ENCODE results near the gene CRYBA1. TPM values are rescaled to one million over a fixed set of nuclear protein-coding genes. Genes with fewer than 3 reads are reported as not detected.

Gene CRYBA1
- total and polyA plus RNA-seq, 3 experiments from 2014 or later, result not detected

DNA sequence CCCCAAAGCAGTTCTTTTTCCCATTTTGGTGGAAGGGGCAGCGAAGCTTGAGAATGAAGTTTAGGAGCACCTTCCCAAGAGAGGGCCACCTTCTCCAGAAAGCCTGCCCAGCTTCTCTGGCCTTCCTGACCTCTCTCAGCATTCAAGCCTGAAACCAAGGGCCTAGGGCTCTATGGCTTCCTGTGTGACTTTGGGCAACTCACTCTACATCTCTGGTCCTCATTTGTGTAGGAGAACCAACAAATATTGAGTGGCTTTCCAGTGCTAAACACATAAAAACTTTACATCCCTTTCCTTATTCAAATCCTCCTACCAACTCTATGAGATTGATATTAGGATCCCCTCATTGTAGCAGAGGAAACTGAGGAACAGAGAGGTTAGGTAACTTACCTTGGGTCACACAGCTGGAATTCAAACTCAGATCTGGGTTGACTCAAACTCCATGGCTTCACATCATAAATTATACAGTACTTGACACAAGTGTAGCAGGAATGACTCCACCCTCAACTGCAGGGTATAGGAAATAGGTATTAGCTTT is 34.5 kb upstream of the CRYBA1 start:
- H3K27ac ChIP-seq (ENCODE audit: low read depth, low read length), result no peak overlapping the region
- no peak overlapping the region for H3K4me3 Mint-ChIP-seq
- no peak overlapping the region for H3K4me3 ChIP-seq (ENCODE audit: low read length)
- CTCF ChIA-PET, result interaction anchor here (0.8 to 3.3 kb wide), 3 partner anchors 65 to 88 kb away, joined by 3 to 10 read pairs (median 3); no protein-coding TSS in a partner anchor
- no peaks in the 10 kb centered on the region for H3K36me3 Mint-ChIP-seq
- no peaks in the 10 kb centered on the region for H3K36me3 ChIP-seq (ENCODE audit: insufficient read depth, low read length)
- H3K27me3 ChIP-seq (ENCODE audit: insufficient read depth, low read length, poor library complexity, severe bottlenecking), result no peaks in the 10 kb centered on the region
- no peaks in the 10 kb centered on the region for H3K4me1 ChIP-seq (ENCODE audit: insufficient read depth, low read length)
- no peaks in the 10 kb centered on the region for H3K9me3 ChIP-seq (ENCODE audit: low read length)
- H3K27me3 Mint-ChIP-seq, result no peaks in the 10 kb centered on the region
- no peaks in the 10 kb centered on the region for H3K4me1 Mint-ChIP-seq
- H3K27ac Mint-ChIP-seq, result no peak overlapping the region
- DNase-seq, result no peak
- no peaks in the 10 kb centered on the region for H3K9me3 Mint-ChIP-seq
- POLR2A ChIA-PET, result no interaction called here

DNA sequence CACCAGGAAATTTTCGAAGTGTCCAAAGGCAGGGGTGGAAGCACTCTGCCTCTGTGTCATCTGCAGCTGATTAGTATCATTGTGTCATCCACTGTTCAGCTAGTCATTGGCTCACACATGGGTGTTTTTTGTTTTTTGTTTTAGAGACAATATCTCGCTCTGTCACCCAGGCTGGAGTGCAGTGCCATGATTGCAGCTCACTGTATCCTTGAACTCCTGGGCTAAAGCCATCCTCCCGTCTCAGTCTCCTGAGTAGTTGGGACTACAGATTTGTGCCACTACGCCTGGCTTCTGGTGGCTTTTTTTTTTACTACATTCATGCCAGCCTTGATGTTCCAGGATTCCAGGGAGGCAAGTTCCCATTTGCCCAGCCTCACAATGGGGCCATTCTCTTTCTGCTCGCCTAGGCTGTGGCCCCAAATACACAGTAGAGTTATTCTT is 34.0 kb upstream of the CRYBA1 start:
- POLR2A ChIA-PET, result no interaction called here

DNA sequence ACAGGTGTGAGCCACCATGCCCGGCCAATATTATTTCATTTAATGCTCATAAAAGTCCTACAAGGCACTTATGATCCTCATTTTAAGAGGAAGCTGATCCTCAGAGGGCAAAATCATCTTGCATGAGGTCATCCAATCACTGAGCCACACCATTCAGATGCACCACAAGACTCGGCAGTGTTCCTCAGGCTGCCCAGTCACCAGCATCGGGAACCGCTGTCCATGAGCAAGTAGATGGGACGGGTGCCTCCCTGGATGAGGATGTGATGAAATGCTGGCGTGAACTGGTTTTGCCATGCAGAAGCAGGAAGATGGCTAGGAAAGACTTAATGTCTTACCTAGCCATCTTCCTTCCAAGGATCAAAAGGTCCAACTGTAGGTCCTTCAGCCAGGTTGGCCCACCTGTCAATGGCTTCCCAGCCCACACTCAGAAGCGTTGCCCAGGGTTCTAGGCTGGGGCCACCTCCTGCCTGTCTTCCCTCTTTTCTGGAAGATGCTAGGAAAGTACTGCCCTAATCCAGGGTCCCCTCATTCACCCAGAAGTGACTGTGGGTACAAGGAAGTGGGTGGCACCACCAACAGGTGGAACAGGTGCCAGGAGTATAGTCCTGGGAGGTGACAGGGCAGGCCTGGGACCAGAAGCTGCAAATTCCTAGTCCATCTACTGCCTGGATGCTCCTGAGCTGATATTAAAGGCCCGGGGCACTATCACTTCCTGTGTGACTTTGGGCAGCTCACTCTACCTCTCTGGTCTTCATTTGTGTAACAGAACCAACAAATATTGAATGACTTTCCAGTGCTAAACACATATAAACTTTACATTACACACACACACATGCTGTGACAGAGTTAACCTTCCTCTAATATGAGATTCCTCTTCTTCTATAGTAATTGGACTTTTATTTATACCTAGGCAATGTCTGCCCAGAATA is 32.2 kb upstream of the CRYBA1 start:
- Histone ChIP-seq H3K27me3 (ENCODE audit: insufficient read depth, low read length, poor library complexity, severe bottlenecking) (no peaks in the 10 kb centered on the region), H3K4me3 (ENCODE audit: low read length) (no peak overlapping the region), H3K9me3 (ENCODE audit: low read length) (no peaks in the 10 kb centered on the region), H3K36me3 (ENCODE audit: insufficient read depth, low read length) (no peaks in the 10 kb centered on the region), H3K27ac (ENCODE audit: low read depth, low read length) (no peak overlapping the region), H3K4me1 (ENCODE audit: insufficient read depth, low read length) (no peaks in the 10 kb centered on the region)
- Mint-ChIP-seq H3K36me3 (no peaks in the 10 kb centered on the region), H3K27me3 (no peaks in the 10 kb centered on the region), H3K27ac (no peak overlapping the region), H3K4me3 (no peak overlapping the region), H3K9me3 (no peaks in the 10 kb centered on the region), H3K4me1 (peaks cover 5 to 6% (median 5%) of the 10 kb centered on the region in 3 donors)
- POLR2A ChIA-PET, result no interaction called here
- CTCF ChIA-PET, result interaction anchor here (0.6 to 10.1 kb wide), 4 partner anchors 67 to 483 kb away, joined by 3 to 159 read pairs (median 4); no protein-coding TSS in a partner anchor
- DNase-seq, result no peak

More for the DNA sequence above, 34.0 kb upstream of the CRYBA1 start:
- Histone ChIP-seq H3K27me3 (ENCODE audit: insufficient read depth, low read length, poor library complexity, severe bottlenecking) (no peaks in the 10 kb centered on the region), H3K4me1 (ENCODE audit: insufficient read depth, low read length) (no peaks in the 10 kb centered on the region), H3K27ac (ENCODE audit: low read depth, low read length) (no peak overlapping the region), H3K36me3 (ENCODE audit: insufficient read depth, low read length) (no peaks in the 10 kb centered on the region), H3K4me3 (ENCODE audit: low read length) (no peak overlapping the region), H3K9me3 (ENCODE audit: low read length) (no peaks in the 10 kb centered on the region)
- CTCF ChIA-PET, result interaction anchor here (0.8 to 3.3 kb wide), 3 partner anchors 65 to 88 kb away, joined by 3 to 10 read pairs (median 3); no protein-coding TSS in a partner anchor
- Mint-ChIP-seq H3K9me3 (no peaks in the 10 kb centered on the region), H3K36me3 (no peaks in the 10 kb centered on the region), H3K27ac (no peak overlapping the region), H3K27me3 (no peaks in the 10 kb centered on the region), H3K4me1 (no peaks in the 10 kb centered on the region), H3K4me3 (no peak overlapping the region)
- no peak for DNase-seq

DNA sequence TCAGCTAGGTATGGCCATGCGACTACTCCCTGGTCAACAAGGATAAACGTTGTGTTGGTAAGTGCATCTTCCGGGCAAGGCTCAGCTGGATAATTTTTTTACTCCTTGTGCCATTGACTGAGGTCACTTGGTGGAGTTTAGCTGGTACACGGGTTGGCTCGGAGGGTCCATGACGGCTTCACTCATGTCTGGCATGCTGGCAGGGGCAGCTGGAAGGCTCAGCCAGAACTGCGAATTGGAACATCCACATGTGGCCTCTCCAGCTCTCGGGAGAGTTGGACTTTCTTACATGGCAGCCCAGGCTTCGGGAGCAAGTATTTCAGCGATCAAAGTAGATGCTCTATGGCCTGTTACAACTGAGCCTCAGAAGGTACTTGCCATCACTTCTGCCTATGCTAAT is 31.5 kb upstream of the CRYBA1 start:
- no peak overlapping the region for H3K27ac ChIP-seq (ENCODE audit: low read depth, low read length)
- CTCF ChIA-PET, result interaction anchor here (0.9 to 10.1 kb wide), 3 partner anchors 68 to 250 kb away, joined by 3 to 159 read pairs (median 4); no protein-coding TSS in a partner anchor
- Mint-ChIP-seq H3K36me3 (no peaks in the 10 kb centered on the region), H3K4me3 (no peak overlapping the region), H3K9me3 (no peaks in the 10 kb centered on the region), H3K27me3 (no peaks in the 10 kb centered on the region), H3K27ac (no peak overlapping the region), H3K4me1 (peaks cover 8 to 10% (median 9%) of the 10 kb centered on the region in 3 donors)
- no peaks in the 10 kb centered on the region for H3K36me3 ChIP-seq (ENCODE audit: insufficient read depth, low read length)
- H3K4me1 ChIP-seq (ENCODE audit: insufficient read depth, low read length), result peaks cover 4% of the 10 kb centered on the region
- POLR2A ChIA-PET, result no interaction called here
- no peak overlapping the region for H3K4me3 ChIP-seq (ENCODE audit: low read length)
- H3K9me3 ChIP-seq (ENCODE audit: low read length), result no peaks in the 10 kb centered on the region
- H3K27me3 ChIP-seq (ENCODE audit: insufficient read depth, low read length, poor library complexity, severe bottlenecking), result no peaks in the 10 kb centered on the region
- no peak for DNase-seq

DNA sequence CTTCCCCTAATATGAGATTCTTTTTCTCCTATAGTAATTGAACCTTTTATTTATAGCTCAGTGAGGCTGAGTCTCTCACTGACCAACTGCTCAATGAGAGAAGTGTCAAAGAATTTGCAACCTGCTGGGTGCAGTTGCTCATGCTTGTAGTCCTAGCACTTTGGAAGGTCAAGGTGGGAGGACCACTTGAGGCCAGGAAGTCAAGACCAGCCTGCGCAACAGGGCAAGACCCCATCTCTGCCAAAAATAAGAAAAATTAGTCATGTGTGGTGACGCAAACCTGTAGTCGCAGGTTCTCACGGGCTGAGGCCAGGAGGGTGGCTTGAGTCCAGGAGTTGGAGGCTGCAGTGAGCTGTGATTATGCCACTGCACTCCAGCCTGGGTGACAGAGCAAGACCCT is 30.9 kb upstream of the CRYBA1 start:
- peaks cover 8 to 10% (median 9%) of the 10 kb centered on the region in 3 donors for H3K4me1 Mint-ChIP-seq
- ChIA-PET CTCF (interaction anchor here (1.6 to 10.1 kb wide), 2 partner anchors 8 to 68 kb away, joined by 6 to 159 read pairs; no protein-coding TSS in a partner anchor), POLR2A (no interaction called here)
- Histone ChIP-seq H3K9me3 (ENCODE audit: low read length) (no peaks in the 10 kb centered on the region), H3K4me3 (ENCODE audit: low read length) (no peak overlapping the region), H3K36me3 (ENCODE audit: insufficient read depth, low read length) (no peaks in the 10 kb centered on the region), H3K4me1 (ENCODE audit: insufficient read depth, low read length) (peaks cover 4% of the 10 kb centered on the region), H3K27ac (ENCODE audit: low read depth, low read length) (no peak overlapping the region), H3K27me3 (ENCODE audit: insufficient read depth, low read length, poor library complexity, severe bottlenecking) (no peaks in the 10 kb centered on the region)
- H3K36me3 Mint-ChIP-seq, result no peaks in the 10 kb centered on the region
- no peak overlapping the region for H3K27ac Mint-ChIP-seq
- H3K4me3 Mint-ChIP-seq, result no peak overlapping the region
- no peak for DNase-seq
- H3K9me3 Mint-ChIP-seq, result no peaks in the 10 kb centered on the region
- peaks cover 0 to 1% of the 10 kb centered on the region in 2 donors for H3K27me3 Mint-ChIP-seq

DNA sequence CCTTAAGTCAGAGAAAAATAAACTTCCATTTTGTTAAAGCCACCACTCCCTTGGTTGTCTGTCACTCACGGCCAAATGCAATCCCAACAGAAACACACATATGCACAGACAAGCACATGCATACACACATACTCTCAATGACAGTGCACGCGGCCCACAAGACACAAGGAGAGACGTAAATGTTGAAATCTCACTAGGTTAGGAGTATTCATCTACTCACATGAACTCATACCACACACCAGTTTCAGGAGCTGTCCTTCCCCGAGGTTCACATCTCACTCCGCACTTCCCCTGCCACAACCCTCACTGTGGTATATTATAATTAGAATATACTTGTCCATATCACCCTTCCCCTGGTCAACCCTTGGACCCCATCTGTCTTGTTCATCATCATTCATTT is 30.5 kb upstream of the CRYBA1 start:
- ChIA-PET POLR2A (no interaction called here), CTCF (interaction anchor here (1.6 to 10.1 kb wide), 2 partner anchors 9 to 69 kb away, joined by 6 to 159 read pairs; no protein-coding TSS in a partner anchor)
- Histone ChIP-seq H3K4me3 (ENCODE audit: low read length) (no peak overlapping the region), H3K9me3 (ENCODE audit: low read length) (no peaks in the 10 kb centered on the region), H3K4me1 (ENCODE audit: insufficient read depth, low read length) (peaks cover 4% of the 10 kb centered on the region), H3K36me3 (ENCODE audit: insufficient read depth, low read length) (no peaks in the 10 kb centered on the region), H3K27me3 (ENCODE audit: insufficient read depth, low read length, poor library complexity, severe bottlenecking) (no peaks in the 10 kb centered on the region), H3K27ac (ENCODE audit: low read depth, low read length) (no peak overlapping the region)
- Mint-ChIP-seq H3K4me1 (peaks cover 8 to 10% (median 9%) of the 10 kb centered on the region in 3 donors), H3K27me3 (peaks cover 0 to 3% of the 10 kb centered on the region in 2 donors), H3K4me3 (no peak overlapping the region), H3K27ac (no peak overlapping the region), H3K9me3 (no peaks in the 10 kb centered on the region), H3K36me3 (no peaks in the 10 kb centered on the region)
- no peak for DNase-seq

DNA sequence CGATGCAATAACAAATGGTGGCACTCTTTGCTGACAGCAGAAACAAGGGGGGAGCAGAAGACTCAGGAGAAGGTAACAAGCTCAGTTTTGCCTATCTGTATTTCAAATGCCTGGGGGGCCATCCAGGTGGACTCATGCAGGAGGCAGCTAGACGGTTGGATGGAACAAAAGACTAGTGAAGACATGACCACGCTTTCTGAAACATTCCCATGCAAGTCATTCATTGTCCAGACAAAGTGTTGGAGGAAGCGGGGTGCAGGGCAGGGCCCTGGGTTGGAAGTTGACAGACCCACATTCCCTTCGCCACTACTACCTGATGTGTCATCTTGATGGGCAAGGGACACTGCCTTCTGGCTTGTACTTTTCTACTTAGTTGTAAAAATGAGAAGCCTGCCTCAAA is 29.8 kb upstream of the CRYBA1 start:
- H3K9me3 ChIP-seq (ENCODE audit: low read length), result no peaks in the 10 kb centered on the region
- Mint-ChIP-seq H3K9me3 (no peaks in the 10 kb centered on the region), H3K4me1 (peaks cover 8 to 10% (median 9%) of the 10 kb centered on the region in 3 donors), H3K27ac (no peak overlapping the region), H3K27me3 (peaks cover 0 to 3% of the 10 kb centered on the region in 2 donors), H3K36me3 (no peaks in the 10 kb centered on the region), H3K4me3 (no peak overlapping the region)
- H3K4me1 ChIP-seq (ENCODE audit: insufficient read depth, low read length), result peaks cover 4% of the 10 kb centered on the region
- no peak overlapping the region for H3K4me3 ChIP-seq (ENCODE audit: low read length)
- H3K27me3 ChIP-seq (ENCODE audit: insufficient read depth, low read length, poor library complexity, severe bottlenecking), result no peaks in the 10 kb centered on the region
- POLR2A ChIA-PET, result interaction anchor here (1.0 kb wide), 1 partner anchor 68 kb away, joined by 3 read pairs; no protein-coding TSS in a partner anchor
- no peak overlapping the region for H3K27ac ChIP-seq (ENCODE audit: low read depth, low read length)
- H3K36me3 ChIP-seq (ENCODE audit: insufficient read depth, low read length), result no peaks in the 10 kb centered on the region
- CTCF ChIA-PET, result interaction anchor here (0.7 to 10.1 kb wide), 5 partner anchors 10 to 93 kb away, joined by 3 to 159 read pairs (median 4); no protein-coding TSS in a partner anchor
- DNase-seq, result no peak

All from CD8-positive, alpha-beta memory T cell (primary cell).